ENCODE measurements around the gene PRUNE2. TPM values are rescaled to one million over a fixed set of nuclear protein-coding genes. Genes with fewer than 3 reads are reported as not detected.

Gene PRUNE2
- total RNA-seq, 1 donor from 2014 or later = 3.3 TPM

- Mint-ChIP-seq H3K9me3 (no peaks in the 10 kb centered on the region), H3K36me3 (no peaks in the 10 kb centered on the region), H3K4me3 (no peak overlapping the region), H3K4me1 (ENCODE audit: unreplicated experiment) (peaks cover 10% of the 10 kb centered on the region), H3K27me3 (peaks cover 15% of the 10 kb centered on the region), H3K27ac (no peak overlapping the region)
- DNase-seq (ENCODE audit: extremely low spot score, unreplicated experiment) = no peak
- TF ChIP-seq, protein P1, sequence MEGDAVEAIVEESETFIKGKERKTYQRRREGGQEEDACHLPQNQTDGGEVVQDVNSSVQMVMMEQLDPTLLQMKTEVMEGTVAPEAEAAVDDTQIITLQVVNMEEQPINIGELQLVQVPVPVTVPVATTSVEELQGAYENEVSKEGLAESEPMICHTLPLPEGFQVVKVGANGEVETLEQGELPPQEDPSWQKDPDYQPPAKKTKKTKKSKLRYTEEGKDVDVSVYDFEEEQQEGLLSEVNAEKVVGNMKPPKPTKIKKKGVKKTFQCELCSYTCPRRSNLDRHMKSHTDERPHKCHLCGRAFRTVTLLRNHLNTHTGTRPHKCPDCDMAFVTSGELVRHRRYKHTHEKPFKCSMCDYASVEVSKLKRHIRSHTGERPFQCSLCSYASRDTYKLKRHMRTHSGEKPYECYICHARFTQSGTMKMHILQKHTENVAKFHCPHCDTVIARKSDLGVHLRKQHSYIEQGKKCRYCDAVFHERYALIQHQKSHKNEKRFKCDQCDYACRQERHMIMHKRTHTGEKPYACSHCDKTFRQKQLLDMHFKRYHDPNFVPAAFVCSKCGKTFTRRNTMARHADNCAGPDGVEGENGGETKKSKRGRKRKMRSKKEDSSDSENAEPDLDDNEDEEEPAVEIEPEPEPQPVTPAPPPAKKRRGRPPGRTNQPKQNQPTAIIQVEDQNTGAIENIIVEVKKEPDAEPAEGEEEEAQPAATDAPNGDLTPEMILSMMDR (conservative IDR thresholded peaks at IDR 0.05) = no peak
These were observed 329.6 kb downstream of the PRUNE2 start for GRCh38 chr9:76576344-76576743.

DNA sequence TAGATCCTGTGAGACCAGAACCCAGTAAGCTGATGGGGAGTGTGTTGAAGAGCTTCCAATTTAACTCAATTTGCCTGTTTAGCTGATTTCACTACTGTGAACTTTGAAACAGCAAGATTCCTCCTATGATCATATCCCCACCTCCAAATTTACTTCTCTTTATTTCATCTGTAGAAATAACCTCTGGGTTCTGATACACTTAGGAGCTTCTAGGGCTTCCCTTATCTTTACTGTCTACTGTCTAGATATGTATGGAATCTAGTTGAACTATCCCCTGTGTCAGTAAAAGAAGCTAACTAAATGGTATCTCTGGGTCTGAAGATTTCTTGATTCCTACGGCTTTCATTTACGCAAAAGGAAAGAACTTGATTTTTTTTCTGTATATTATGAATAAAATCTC is 330.2 kb downstream of the PRUNE2 start:
- no peak overlapping the region for H3K4me3 Mint-ChIP-seq
- peaks cover 9% of the 10 kb centered on the region for H3K4me1 Mint-ChIP-seq (ENCODE audit: unreplicated experiment)
- no peaks in the 10 kb centered on the region for H3K36me3 Mint-ChIP-seq
- TF ChIP-seq, protein P1 (conservative IDR thresholded peaks at IDR 0.05) = no peak
- H3K9me3 Mint-ChIP-seq = no peaks in the 10 kb centered on the region
- no peak overlapping the region for H3K27ac Mint-ChIP-seq
- no peak for DNase-seq (ENCODE audit: extremely low spot score, unreplicated experiment)
- peaks cover 20% of the 10 kb centered on the region for H3K27me3 Mint-ChIP-seq

GRCh38 chr9:76573905-76574760 is 331.8 kb downstream of the PRUNE2 start:
- no peaks in the 10 kb centered on the region for H3K4me1 Mint-ChIP-seq (ENCODE audit: unreplicated experiment)
- H3K27ac Mint-ChIP-seq = no peak overlapping the region
- no peak for DNase-seq (ENCODE audit: extremely low spot score, unreplicated experiment)
- no peaks in the 10 kb centered on the region for H3K36me3 Mint-ChIP-seq
- TF ChIP-seq, protein P1 (conservative IDR thresholded peaks at IDR 0.05) = no peak
- peaks cover 5% of the 10 kb centered on the region for H3K9me3 Mint-ChIP-seq
- no peak overlapping the region for H3K4me3 Mint-ChIP-seq
- H3K27me3 Mint-ChIP-seq = peaks cover 25% of the 10 kb centered on the region

DNA sequence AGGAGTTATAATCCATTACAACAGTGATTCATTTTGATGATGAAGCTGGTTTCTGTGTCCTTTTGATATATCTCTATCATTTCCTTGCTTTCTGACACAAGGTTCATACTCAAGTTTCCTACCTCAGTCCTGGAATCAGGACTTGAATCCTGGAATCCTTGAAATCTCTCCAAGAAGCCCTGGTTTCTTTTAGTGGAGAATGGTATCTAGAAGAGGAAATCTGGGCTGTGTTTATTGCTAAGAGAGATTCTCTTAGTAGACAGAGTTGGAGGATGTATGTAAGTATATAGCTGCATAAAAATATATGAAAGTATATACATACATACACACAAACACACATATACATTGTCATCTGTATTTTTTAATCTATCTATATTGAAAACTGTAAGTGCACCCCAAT is 332.5 kb downstream of the PRUNE2 start:
- peaks cover 25% of the 10 kb centered on the region for H3K27me3 Mint-ChIP-seq
- no peak overlapping the region for H3K27ac Mint-ChIP-seq
- no peak overlapping the region for H3K4me3 Mint-ChIP-seq
- DNase-seq (ENCODE audit: extremely low spot score, unreplicated experiment) = no peak
- TF ChIP-seq, protein P1 (conservative IDR thresholded peaks at IDR 0.05) = no peak
- no peaks in the 10 kb centered on the region for H3K4me1 Mint-ChIP-seq (ENCODE audit: unreplicated experiment)
- H3K9me3 Mint-ChIP-seq = peaks cover 5% of the 10 kb centered on the region
- H3K36me3 Mint-ChIP-seq = no peaks in the 10 kb centered on the region

DNA sequence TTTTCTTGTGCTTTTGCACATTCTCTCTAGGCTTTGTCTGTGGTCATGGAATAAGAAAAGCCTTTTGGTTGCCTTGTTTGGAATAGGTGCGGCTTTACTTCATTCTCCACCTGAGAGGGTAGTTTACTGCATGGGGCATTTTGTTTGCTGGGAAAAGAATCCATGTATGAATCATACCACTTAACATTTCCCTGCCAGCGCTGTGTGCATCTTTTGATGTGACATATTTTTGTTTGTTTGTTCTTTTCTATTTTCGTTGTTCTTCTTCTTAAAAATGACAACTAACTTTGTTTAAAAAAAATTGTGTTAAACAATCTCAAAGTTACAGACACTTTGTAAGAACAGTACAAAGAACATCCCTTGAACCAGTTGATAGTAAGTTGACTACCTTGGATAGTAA is 333.8 kb downstream of the PRUNE2 start:
- peak overlapping the region; percentile 13 for H3K4me3 Mint-ChIP-seq

More for the DNA sequence above, 333.8 kb downstream of the PRUNE2 start:
- Mint-ChIP-seq H3K4me1 (ENCODE audit: unreplicated experiment) (no peaks in the 10 kb centered on the region), H3K27me3 (peaks cover 25% of the 10 kb centered on the region), H3K9me3 (peaks cover 5% of the 10 kb centered on the region), H3K36me3 (no peaks in the 10 kb centered on the region), H3K27ac (no peak overlapping the region)
- TF ChIP-seq, protein P1 (conservative IDR thresholded peaks at IDR 0.05) = no peak
- DNase-seq (ENCODE audit: extremely low spot score, unreplicated experiment) = no peak

All from type B pancreatic cell (in vitro differentiated cells).